Adrenal gland (tissue), 12 donors: ENCODE results near the gene GFOD1. TPM values are rescaled to one million over a fixed set of nuclear protein-coding genes. Genes with fewer than 3 reads are reported as not detected.

Source experiments
- DNase-seq, 7 donors: peaks; one replicate each; pipeline ENCODE4 v3.0.0-alpha.2; 2019 to 2020
- H3K27ac ChIP-seq, 5 donors: fragments of 200-600 bp; sonication (generic) in 4 of 5; 1 replicate in 3 of 5; 2 replicates in 2 of 5; pipeline versions ENCODE4 v1.5.1 to v1.8.0; 2016 to 2020; ENCODE audit warnings: mild to moderate bottlenecking in 1 of 5
- H3K27me3 ChIP-seq: fragments of 200-600 bp; 2 replicates; pipeline ENCODE4 v1.8.0; 2021
- H3K36me3 ChIP-seq, 2 donors: fragments of 200-600 bp; replicated peaks in 1 of 2; 1 replicate in 1 of 2; 2 replicates in 1 of 2; pipeline versions ENCODE4 v1.5.1 to v1.8.0; 2018 to 2022
- H3K4me1 ChIP-seq, 2 donors: fragments of 200-600 bp; replicated peaks in 1 of 2; 1 replicate in 1 of 2; 2 replicates in 1 of 2; pipeline versions ENCODE4 v1.5.1 to v1.8.0; 2018 to 2021
- H3K4me3 ChIP-seq, 4 donors: fragments of 200-600 bp; sonication (generic) in 3 of 4; one replicate each; pipeline ENCODE4 v1.5.1; 2016 to 2018
- H3K9me3 ChIP-seq, 3 donors: fragments of 200-600 bp; sonication (generic) in 1 of 3; replicated peaks in 1 of 3; 1 replicate in 2 of 3; 2 replicates in 1 of 3; pipeline versions ENCODE4 v1.5.1 to v1.8.0; 2016 to 2021
- POLR2A ChIP-seq, 2 donors: fragments of 450-650 bp; IDR thresholded peaks; one replicate each; pipeline ENCODE4 v1.6.1; 2017; ENCODE audit warnings: antibody characterized with exemption in 2 of 2, mild to moderate bottlenecking in 2 of 2, moderate library complexity in 1 of 2
- WGBS, 4 donors: extraction: QIAGEN DNeasy Blood & Tissue Kit in 2 of 4; methylation state at CpG; one replicate each; pipeline versions ENCODE4 v1.1.5 to v1.1.7; 2013 to 2017; 5-methylcytosine and 5-hydroxymethylcytosine counted together
- intact Hi-C, 2 donors: fragments of 100-400 bp; cut with DNase I; formaldehyde crosslinking; loops; one replicate each; pipeline versions ENCODE4 v1.14.1 to v1.15.0; 2022 to 2023
- polyA plus RNA-seq, 3 donors: library from polyadenylated mRNA; stranded (reverse); fragments of 200-250 nt in 2 of 3; fragments of 350-450 nt in 1 of 3; fragmentation: Illumina TruSeq in 1 of 3; extraction: RNeasy Lipid Tissue Mini Kit (QIAGEN cat#74804) in 1 of 3; gene quantifications; one replicate each; pipeline ENCODE4 v1.2.3, GENCODE V29; 2013 to 2014
- total RNA-seq, 9 donors: library from RNA; depleted of rRNA in 4 of 9; stranded (reverse); fragments of >200 nt in 4 of 9; fragments of 120-200 nt in 1 of 9; fragmentation: NEBNext Ultra II Directional in 1 of 9; extraction: Animal tissue kit (Norgen Biotek cat#: 25700) in 1 of 9; gene quantifications; one replicate each; pipeline versions ENCODE4 v1.1.0 to v1.2.4, GENCODE V29; 2013 to 2023
- TF ChIP-seq, protein P1 (sequence below), 6 experiments: fragments of 450-650 bp in 4 of 6; fragments of 200-600 bp in 2 of 6; sonication (generic) in 1 of 6; IDR thresholded peaks; 1 replicate in 5 of 6; 2 replicates in 1 of 6; pipeline versions ENCODE4 v1.5.1 to v1.8.0; 2016 to 2021; ENCODE audit warnings: antibody characterized with exemption in 6 of 6, mild to moderate bottlenecking in 2 of 6, moderate library complexity in 1 of 6
- donor health status: healthy with polysubstance abuse.
- donor health status: Bipolar disorder and iron deficiency.
- donor health status: DM: yes; HTN: yes; CAD: no.
- donor health status: DM: no; HTN: no; CAD: no.
- donor health status: DM: no; HTN: no; CAD: no.
- donor health status: DM: yes; HTN: yes; CAD: no.

Gene GFOD1
- total and polyA plus RNA-seq, 12 donors = 1.9 to 7.7 (median 4.1) TPM

DNA sequence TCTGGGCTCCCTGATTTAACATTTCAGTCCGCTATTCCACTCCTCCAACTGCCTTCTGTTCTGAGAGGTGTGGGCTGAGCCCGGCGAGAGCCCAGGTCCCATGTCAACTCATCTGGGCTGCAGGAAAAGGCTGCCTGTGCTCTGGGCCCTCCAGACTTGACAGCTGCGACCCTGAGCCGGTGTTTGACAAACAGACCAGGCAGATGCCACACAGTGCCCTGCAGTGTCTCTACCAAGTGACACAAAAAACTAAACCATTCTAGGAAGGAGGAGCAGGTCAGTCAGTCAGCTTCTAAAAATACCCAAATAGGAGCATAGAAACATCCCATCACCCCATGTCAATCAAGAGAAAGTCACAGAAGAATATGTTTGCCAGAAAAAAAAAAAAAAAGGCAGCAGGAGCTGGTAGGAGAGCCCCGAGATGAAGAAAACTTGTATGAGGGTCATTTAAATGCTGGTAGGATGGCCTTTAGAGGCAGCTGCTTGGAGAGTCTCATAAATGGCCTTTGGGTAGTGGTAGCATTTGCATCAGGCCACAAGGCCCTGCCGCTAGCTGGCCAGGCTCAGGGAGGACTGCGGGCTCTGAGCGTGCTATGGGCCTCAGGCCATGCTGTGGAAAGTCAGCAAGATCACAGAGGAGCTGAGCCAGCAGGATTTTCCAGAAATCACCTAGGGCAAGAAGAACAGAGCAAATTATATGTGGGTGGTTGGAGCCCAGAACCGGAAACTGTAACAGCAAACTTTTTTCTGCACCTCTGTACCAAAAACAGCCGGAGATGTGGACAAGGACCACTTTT, 36.6 kb upstream of the GFOD1 start:
- Histone ChIP-seq H3K27me3 (no peaks in the 10 kb centered on the region), H3K36me3 (no peaks in the 10 kb centered on the region), H3K4me1 (no peaks in the 10 kb centered on the region), H3K4me3 (no peak overlapping the region), H3K27ac (no peak overlapping the region), H3K9me3 (no peaks in the 10 kb centered on the region)
- TF ChIP-seq, protein P1, sequence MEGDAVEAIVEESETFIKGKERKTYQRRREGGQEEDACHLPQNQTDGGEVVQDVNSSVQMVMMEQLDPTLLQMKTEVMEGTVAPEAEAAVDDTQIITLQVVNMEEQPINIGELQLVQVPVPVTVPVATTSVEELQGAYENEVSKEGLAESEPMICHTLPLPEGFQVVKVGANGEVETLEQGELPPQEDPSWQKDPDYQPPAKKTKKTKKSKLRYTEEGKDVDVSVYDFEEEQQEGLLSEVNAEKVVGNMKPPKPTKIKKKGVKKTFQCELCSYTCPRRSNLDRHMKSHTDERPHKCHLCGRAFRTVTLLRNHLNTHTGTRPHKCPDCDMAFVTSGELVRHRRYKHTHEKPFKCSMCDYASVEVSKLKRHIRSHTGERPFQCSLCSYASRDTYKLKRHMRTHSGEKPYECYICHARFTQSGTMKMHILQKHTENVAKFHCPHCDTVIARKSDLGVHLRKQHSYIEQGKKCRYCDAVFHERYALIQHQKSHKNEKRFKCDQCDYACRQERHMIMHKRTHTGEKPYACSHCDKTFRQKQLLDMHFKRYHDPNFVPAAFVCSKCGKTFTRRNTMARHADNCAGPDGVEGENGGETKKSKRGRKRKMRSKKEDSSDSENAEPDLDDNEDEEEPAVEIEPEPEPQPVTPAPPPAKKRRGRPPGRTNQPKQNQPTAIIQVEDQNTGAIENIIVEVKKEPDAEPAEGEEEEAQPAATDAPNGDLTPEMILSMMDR (IDR thresholded peaks at IDR 0.05) = no peak
- no peak for TF ChIP-seq POLR2A (IDR thresholded peaks at IDR 0.05)
- DNase-seq = no peak
- intact Hi-C loops = no loop called here
- WGBS, 4 donors = 83 to 85% (median 85%) methylated on average over 11 of the region's 11 CpGs

DNA sequence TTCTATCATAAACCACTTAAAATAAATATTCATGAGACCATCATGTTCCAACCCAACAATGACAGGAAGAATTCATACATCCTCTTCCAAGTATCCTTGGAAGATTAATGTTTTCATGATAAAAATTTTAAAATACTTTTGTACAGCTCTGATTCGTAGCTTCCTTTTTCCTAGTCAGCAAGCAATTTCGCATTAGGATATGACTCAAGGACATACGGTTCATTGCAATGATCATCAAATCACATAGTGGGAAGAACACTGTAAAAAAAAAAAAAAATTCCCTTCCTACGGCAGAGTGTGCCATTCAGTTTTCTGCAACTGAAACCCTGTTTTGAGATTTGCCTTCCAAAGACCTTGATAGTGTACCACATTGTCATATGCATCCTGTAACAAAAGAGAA, 35.3 kb upstream of the GFOD1 start:
- no peaks in the 10 kb centered on the region for H3K36me3 ChIP-seq
- H3K4me1 ChIP-seq = no peaks in the 10 kb centered on the region
- no peaks in the 10 kb centered on the region for H3K27me3 ChIP-seq
- no peak overlapping the region for H3K4me3 ChIP-seq
- peak overlapping the region in 2 of 5 donors; percentile 17 to 26 for H3K27ac ChIP-seq
- no peaks in the 10 kb centered on the region for H3K9me3 ChIP-seq
- TF ChIP-seq, protein P1 (IDR thresholded peaks at IDR 0.05) = no peak
- no peak for TF ChIP-seq POLR2A (IDR thresholded peaks at IDR 0.05)
- DNase-seq = no peak
- 0 to 37% (median 20%) methylated on average over 4 of the region's 4 CpGs for WGBS, 4 donors
- intact Hi-C loops = no loop called here

DNA sequence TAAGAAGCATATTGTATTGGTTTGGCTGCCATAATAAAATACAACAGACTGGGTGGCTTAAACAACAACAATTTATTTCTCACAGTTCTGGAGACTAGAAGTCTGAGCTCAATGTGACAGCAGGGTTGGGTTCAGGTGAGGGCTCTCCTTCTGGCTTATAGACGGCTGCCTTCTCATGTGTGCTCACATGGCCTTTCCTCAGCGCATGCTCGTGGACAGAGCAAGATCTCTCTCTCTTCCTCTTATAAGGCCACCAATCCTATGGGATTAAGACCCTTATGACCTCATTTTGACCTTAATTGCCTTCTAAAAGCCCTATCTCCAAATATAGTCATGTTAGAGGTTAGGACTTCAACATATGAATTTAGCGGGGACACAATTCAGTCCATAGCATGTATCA, 32.4 kb upstream of the GFOD1 start:
- no peak for TF ChIP-seq POLR2A (IDR thresholded peaks at IDR 0.05)
- TF ChIP-seq, protein P1 (IDR thresholded peaks at IDR 0.05) = no peak
- no peaks in the 10 kb centered on the region for H3K36me3 ChIP-seq
- no peaks in the 10 kb centered on the region for H3K9me3 ChIP-seq
- no peaks in the 10 kb centered on the region for H3K27me3 ChIP-seq
- H3K27ac ChIP-seq = no peak overlapping the region
- no peak overlapping the region for H3K4me3 ChIP-seq
- intact Hi-C loops = no loop called here
- DNase-seq = no peak
- WGBS, 4 donors = 81 to 87% (median 84%) methylated on average over 4 of the region's 4 CpGs
- no peaks in the 10 kb centered on the region for H3K4me1 ChIP-seq

DNA sequence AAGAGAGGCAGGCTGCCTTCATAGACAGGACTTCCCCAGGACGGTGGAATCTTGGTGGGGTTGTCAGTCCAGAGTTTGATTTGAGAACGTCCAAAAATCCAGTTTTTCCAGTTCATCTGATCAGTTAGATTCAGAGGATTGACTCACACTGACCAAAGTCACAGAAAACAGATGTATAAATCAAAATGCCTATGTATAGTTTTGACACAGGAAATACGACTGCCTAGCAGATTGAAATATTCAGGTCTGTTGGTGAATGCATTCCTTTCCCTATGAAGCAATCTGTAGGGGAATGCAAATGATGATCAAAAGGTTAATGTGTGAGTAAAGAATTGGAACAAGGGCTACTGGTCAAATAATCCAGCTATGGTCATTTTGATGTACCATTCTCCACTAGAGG, 29.7 kb upstream of the GFOD1 start:
- no peak for DNase-seq
- WGBS, 4 donors = 51 to 71% (median 64%) methylated on average over 3 of the region's 3 CpGs
- H3K9me3 ChIP-seq = no peaks in the 10 kb centered on the region
- no peak for TF ChIP-seq POLR2A (IDR thresholded peaks at IDR 0.05)
- TF ChIP-seq, protein P1 (IDR thresholded peaks at IDR 0.05) = no peak
- no peaks in the 10 kb centered on the region for H3K36me3 ChIP-seq
- H3K27ac ChIP-seq = no peak overlapping the region
- H3K4me3 ChIP-seq = no peak overlapping the region
- no peaks in the 10 kb centered on the region for H3K27me3 ChIP-seq
- intact Hi-C loops = no loop called here
- no peaks in the 10 kb centered on the region for H3K4me1 ChIP-seq
